AG09309 (cell line): Measurements from ENCODE around the gene GXYLT1.

ENCODE experiments used
- DNase-seq: peaks from one replicate; pipeline ENCODE4 v3.0.0-alpha.2; 2010; ENCODE audit warnings: low read depth
- H3K4me3 ChIP-seq: 2 replicates; pipeline ENCODE4 v1.5.1; 2011; ENCODE audit warnings: mild to moderate bottlenecking, low read depth, low read length, moderate library complexity; ENCODE audit not compliant: control insufficient read depth
- CTCF ChIP-seq: IDR thresholded peaks from 2 replicates; pipeline ENCODE4 v1.5.1; 2011; ENCODE audit warnings: mild to moderate bottlenecking, low read depth, low read length, inconsistent platforms; ENCODE audit not compliant: insufficient read depth, control insufficient read depth; ENCODE audit errors: missing control alignments

Gene GXYLT1

GRCh38 chr12:42104087-42104486 is 40.6 kb downstream of the GXYLT1 start:
- peak; percentile 15 for TF ChIP-seq CTCF
- DNase-seq: no peak
- no peak overlapping the region for H3K4me3 ChIP-seq

GRCh38 chr12:42103155-42103554 is 41.5 kb downstream of the GXYLT1 start:
- H3K4me3 ChIP-seq: no peak overlapping the region
- no peak for TF ChIP-seq CTCF
- DNase-seq: no peak

- H3K4me3 ChIP-seq: no peak overlapping the region
- DNase-seq: no peak
- no peak for TF ChIP-seq CTCF
Observed at GRCh38 chr12:42102720-42103119, 42.0 kb downstream of the GXYLT1 start.

- no peak overlapping the region for H3K4me3 ChIP-seq
- no peak for DNase-seq
- TF ChIP-seq CTCF: no peak
Observed at GRCh38 chr12:42099433-42099832, 45.2 kb downstream of the GXYLT1 start.

GRCh38 chr12:42097971-42098370 is 46.7 kb downstream of the GXYLT1 start:
- no peak for TF ChIP-seq CTCF
- no peak overlapping the region for H3K4me3 ChIP-seq
- DNase-seq: no peak

- no peak for DNase-seq
- no peak overlapping the region for H3K4me3 ChIP-seq
- no peak for TF ChIP-seq CTCF
Observed at GRCh38 chr12:42094277-42094676, 50.4 kb downstream of the GXYLT1 start.

- TF ChIP-seq CTCF: no peak
- DNase-seq: no peak
- no peak overlapping the region for H3K4me3 ChIP-seq
Observed at GRCh38 chr12:42091769-42092168, 52.9 kb downstream of the GXYLT1 start.
